Fibroblast of upper back skin (primary cell): ENCODE measurements around the gene CATSPERD.

Experiments
- DNase-seq: peaks from one replicate; pipeline ENCODE4 v3.0.0-alpha.2; 2013

Gene CATSPERD

GRCh38 chr19:5719961-5720790, at the start of gene CATSPERD, which contains the start of gene LONP1:
CATSPERD (plus strand) TSS chr19:5720637; CDS start chr19:5720738, 101 bp downstream.
LONP1 (minus strand) TSS chr19:5720146; CDS start chr19:5720132, 14 bp downstream.
- peak; percentile 99 for DNase-seq

GRCh38 chr19:5671600-5671999, 48.8 kb upstream of the CATSPERD start:
- no peak for DNase-seq

GRCh38 chr19:5672708-5673459, 47.6 kb upstream of the CATSPERD start:
- no peak for DNase-seq

GRCh38 chr19:5673752-5674151, 46.7 kb upstream of the CATSPERD start:
- DNase-seq: no peak

- no peak for DNase-seq
These were observed 45.7 kb upstream of the CATSPERD start for GRCh38 chr19:5674714-5675113.

GRCh38 chr19:5676105-5676771, 44.2 kb upstream of the CATSPERD start:
- no peak for DNase-seq

GRCh38 chr19:5676772-5677105, 43.7 kb upstream of the CATSPERD start:
- no peak for DNase-seq

- DNase-seq: no peak
These were observed 43.3 kb upstream of the CATSPERD start for GRCh38 chr19:5677136-5677535.

- DNase-seq: no peak
These were observed 42.9 kb upstream of the CATSPERD start for GRCh38 chr19:5677580-5677979.

GRCh38 chr19:5678071-5678718, 42.2 kb upstream of the CATSPERD start:
- no peak for DNase-seq

- DNase-seq: no peak
These were observed 41.0 kb upstream of the CATSPERD start for GRCh38 chr19:5679289-5680083.

GRCh38 chr19:5680084-5680436, 40.4 kb upstream of the CATSPERD start:
- no peak for DNase-seq

- peak; percentile 99 for DNase-seq
These were observed 39.7 kb upstream of the CATSPERD start, which contains the start of the genes HSD11B1L and MICOS13 for GRCh38 chr19:5680437-5681368. HSD11B1L (plus strand) TSS chr19:5681027; CDS start chr19:5684833, 3,806 bp downstream. MICOS13 (minus strand) TSS chr19:5680516; CDS start chr19:5680486, 30 bp downstream.

GRCh38 chr19:5681391-5682106, 38.9 kb upstream of the CATSPERD start:
- no peak for DNase-seq

- DNase-seq: no peak
These were observed 38.3 kb upstream of the CATSPERD start for GRCh38 chr19:5682107-5682482.

- no peak for DNase-seq
These were observed 37.1 kb upstream of the CATSPERD start for GRCh38 chr19:5683177-5683886.

- DNase-seq: no peak
These were observed 35.6 kb upstream of the CATSPERD start for GRCh38 chr19:5684694-5685430.

- DNase-seq: no peak
These were observed 34.2 kb upstream of the CATSPERD start for GRCh38 chr19:5686326-5686646.
